Stimulated activated effector memory CD8-positive, alpha-beta T cell treated with anti-CD3 and anti-CD28 coated beads, Interleukin-12 subunit alpha, Interleukin-12 subunit beta, amount 100 ng/mL, for 72 hours (primary cell): ENCODE measurements around the gene HPN.
"Not testable (repeated sequence)": the region's sequence is repeated elsewhere in the genome, so short reads cannot be mapped to it uniquely, and the experiment has no call there.

Source experiments
- ATAC-seq: fragments of 150-1000 bp; cut with Tn5 transposase; 2 replicates; pipeline ENCODE4 v1.10.0; 2021
- DNase-seq, 2 donors: peaks; one replicate each; pipeline ENCODE4 v3.0.0; 2021 to 2022; ENCODE audit warnings: low spot score in 2 of 2
- H3K27ac Mint-ChIP-seq: one replicate; pipeline ENCODE4 v1.8.0; 2022; ENCODE audit warnings: mild to moderate bottlenecking, mixed read lengths
- H3K36me3 Mint-ChIP-seq: one replicate; pipeline ENCODE4 v1.8.0; 2022; ENCODE audit warnings: mild to moderate bottlenecking, mixed read lengths
- H3K4me1 Mint-ChIP-seq: one replicate; pipeline ENCODE4 v1.8.0; 2022; ENCODE audit warnings: mixed read lengths
- H3K4me3 Mint-ChIP-seq: one replicate; pipeline ENCODE4 v1.8.0; 2022; ENCODE audit warnings: mild to moderate bottlenecking, mixed read lengths
- H3K9me3 Mint-ChIP-seq: one replicate; pipeline ENCODE4 v1.8.0; 2022; ENCODE audit warnings: mixed read lengths

The HPN gene

GRCh38 chr19:35042056-35042730 lies 672 bp downstream of the HPN start:
- Mint-ChIP-seq H3K36me3 (no peaks in the 10 kb centered on the region), H3K4me1 (peaks cover 48% of the 10 kb centered on the region), H3K9me3 (no peaks in the 10 kb centered on the region), H3K27ac (peak overlapping the region; percentile 69), H3K4me3 (peak overlapping the region; percentile 34)
- no peak for ATAC-seq
- DNase-seq = no peak

- ATAC-seq (no peak), DNase-seq (no peak)
- no peaks in the 10 kb centered on the region for H3K9me3 Mint-ChIP-seq
- peak overlapping the region; percentile 34 for H3K27ac Mint-ChIP-seq
- peak overlapping the region; percentile 34 for H3K4me3 Mint-ChIP-seq
- no peaks in the 10 kb centered on the region for H3K36me3 Mint-ChIP-seq
- peaks cover 48% of the 10 kb centered on the region for H3K4me1 Mint-ChIP-seq
These were observed 1.6 kb downstream of the HPN start for GRCh38 chr19:35042954-35043604.

- Mint-ChIP-seq H3K4me3 (no peak overlapping the region), H3K36me3 (no peaks in the 10 kb centered on the region), H3K4me1 (peaks cover 48% of the 10 kb centered on the region), H3K9me3 (no peaks in the 10 kb centered on the region), H3K27ac (peak overlapping the region; percentile 72)
- DNase-seq (no peak), ATAC-seq (no peak)
These were observed 2.4 kb downstream of the HPN start for GRCh38 chr19:35043906-35044305.

- Mint-ChIP-seq H3K36me3 (no peaks in the 10 kb centered on the region), H3K4me1 (peaks cover 48% of the 10 kb centered on the region), H3K9me3 (no peaks in the 10 kb centered on the region), H3K4me3 (no peak overlapping the region), H3K27ac (peak overlapping the region; percentile 72)
- DNase-seq (peak; percentile 62 to 80), ATAC-seq (no peak)
These were observed 3.0 kb downstream of the HPN start for GRCh38 chr19:35044317-35045117.

GRCh38 chr19:35045667-35046300 lies 4.3 kb downstream of the HPN start:
- Mint-ChIP-seq H3K4me1 (peaks cover 39% of the 10 kb centered on the region), H3K27ac (peak overlapping the region; percentile 72), H3K9me3 (no peaks in the 10 kb centered on the region), H3K36me3 (no peaks in the 10 kb centered on the region), H3K4me3 (no peak overlapping the region)
- DNase-seq = no peak
- peak; percentile 76 for ATAC-seq

- Mint-ChIP-seq H3K9me3 (no peaks in the 10 kb centered on the region), H3K36me3 (no peaks in the 10 kb centered on the region), H3K4me1 (peaks cover 36% of the 10 kb centered on the region), H3K4me3 (no peak overlapping the region), H3K27ac (no peak overlapping the region)
- ATAC-seq (no peak), DNase-seq (no peak)
These were observed 4.9 kb downstream of the HPN start for GRCh38 chr19:35046461-35046860.

- ATAC-seq (no peak), DNase-seq (no peak)
- Mint-ChIP-seq H3K27ac (no peak overlapping the region), H3K4me1 (peaks cover 21% of the 10 kb centered on the region), H3K9me3 (no peaks in the 10 kb centered on the region), H3K4me3 (no peak overlapping the region), H3K36me3 (no peaks in the 10 kb centered on the region)
These were observed 7.4 kb downstream of the HPN start for GRCh38 chr19:35048911-35049411.

- Mint-ChIP-seq H3K4me1 (peaks cover 16% of the 10 kb centered on the region), H3K9me3 (no peaks in the 10 kb centered on the region), H3K27ac (no peak overlapping the region), H3K4me3 (no peak overlapping the region), H3K36me3 (no peaks in the 10 kb centered on the region)
- DNase-seq (no peak), ATAC-seq (no peak)
These were observed 7.9 kb downstream of the HPN start for GRCh38 chr19:35049456-35049855.

- not testable (repeated sequence) for H3K4me3 Mint-ChIP-seq, H3K9me3 Mint-ChIP-seq, H3K36me3 Mint-ChIP-seq, H3K27ac Mint-ChIP-seq, DNase-seq, ATAC-seq, H3K4me1 Mint-ChIP-seq
These were observed 9.1 kb downstream of the HPN start for GRCh38 chr19:35050662-35051061.

- H3K9me3 Mint-ChIP-seq, H3K4me1 Mint-ChIP-seq, DNase-seq, ATAC-seq, H3K27ac Mint-ChIP-seq, H3K36me3 Mint-ChIP-seq, H3K4me3 Mint-ChIP-seq: not testable (repeated sequence)
These were observed 9.7 kb downstream of the HPN start for GRCh38 chr19:35051268-35051667.

GRCh38 chr19:35051796-35052195 lies 10.3 kb downstream of the HPN start:
- Mint-ChIP-seq H3K4me1 (peaks cover 5% of the 10 kb centered on the region), H3K9me3 (no peaks in the 10 kb centered on the region), H3K27ac (no peak overlapping the region), H3K4me3 (no peak overlapping the region), H3K36me3 (no peaks in the 10 kb centered on the region)
- ATAC-seq (no peak), DNase-seq (no peak)

- no peak for DNase-seq
- H3K4me1 Mint-ChIP-seq = peaks cover 5% of the 10 kb centered on the region
- no peaks in the 10 kb centered on the region for H3K36me3 Mint-ChIP-seq
- ATAC-seq = no peak
- no peak overlapping the region for H3K4me3 Mint-ChIP-seq
- H3K9me3 Mint-ChIP-seq = no peaks in the 10 kb centered on the region
- H3K27ac Mint-ChIP-seq = no peak overlapping the region
These were observed 11.2 kb downstream of the HPN start for GRCh38 chr19:35052599-35053190.

- DNase-seq = no peak
- H3K36me3 Mint-ChIP-seq = no peaks in the 10 kb centered on the region
- H3K4me1 Mint-ChIP-seq = peaks cover 5% of the 10 kb centered on the region
- no peak for ATAC-seq
- no peak overlapping the region for H3K4me3 Mint-ChIP-seq
- H3K27ac Mint-ChIP-seq = no peak overlapping the region
- H3K9me3 Mint-ChIP-seq = no peaks in the 10 kb centered on the region
These were observed 12.3 kb downstream of the HPN start for GRCh38 chr19:35053667-35054293.

GRCh38 chr19:35054626-35055025 lies 13.1 kb downstream of the HPN start:
- Mint-ChIP-seq H3K4me1 (peaks cover 5% of the 10 kb centered on the region), H3K36me3 (no peaks in the 10 kb centered on the region), H3K9me3 (no peaks in the 10 kb centered on the region), H3K4me3 (no peak overlapping the region), H3K27ac (no peak overlapping the region)
- ATAC-seq (no peak), DNase-seq (no peak)
